EL (cell line): Measurements from ENCODE around the gene ZNF644.
"Not testable (repeated sequence)": the region's sequence is repeated elsewhere in the genome, so short reads cannot be mapped to it uniquely, and the experiment has no call there.

ENCODE experiments used
- DNase-seq: peaks from one replicate; pipeline ENCODE4 v3.0.0-alpha.2; 2016

ZNF644 gene

DNA sequence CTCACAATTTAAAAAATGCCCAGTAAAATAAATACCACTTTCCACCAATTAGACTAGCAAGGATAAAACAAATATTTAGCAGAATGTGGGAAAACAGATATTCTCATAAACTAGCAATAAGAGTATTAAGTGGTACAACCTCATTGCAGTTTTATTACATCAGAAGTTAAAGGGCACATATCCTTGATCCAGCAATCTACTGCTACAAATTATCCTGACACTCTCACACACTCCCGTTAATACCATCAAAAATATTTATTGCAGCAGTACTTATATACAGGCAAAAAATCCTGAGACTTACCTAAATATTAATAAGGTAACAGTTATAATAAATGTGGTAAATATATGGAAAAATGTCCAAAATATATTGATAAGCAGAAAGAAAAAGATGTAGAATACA, 44.3 kb downstream of the ZNF644 start:
- DNase-seq: no peak

DNA sequence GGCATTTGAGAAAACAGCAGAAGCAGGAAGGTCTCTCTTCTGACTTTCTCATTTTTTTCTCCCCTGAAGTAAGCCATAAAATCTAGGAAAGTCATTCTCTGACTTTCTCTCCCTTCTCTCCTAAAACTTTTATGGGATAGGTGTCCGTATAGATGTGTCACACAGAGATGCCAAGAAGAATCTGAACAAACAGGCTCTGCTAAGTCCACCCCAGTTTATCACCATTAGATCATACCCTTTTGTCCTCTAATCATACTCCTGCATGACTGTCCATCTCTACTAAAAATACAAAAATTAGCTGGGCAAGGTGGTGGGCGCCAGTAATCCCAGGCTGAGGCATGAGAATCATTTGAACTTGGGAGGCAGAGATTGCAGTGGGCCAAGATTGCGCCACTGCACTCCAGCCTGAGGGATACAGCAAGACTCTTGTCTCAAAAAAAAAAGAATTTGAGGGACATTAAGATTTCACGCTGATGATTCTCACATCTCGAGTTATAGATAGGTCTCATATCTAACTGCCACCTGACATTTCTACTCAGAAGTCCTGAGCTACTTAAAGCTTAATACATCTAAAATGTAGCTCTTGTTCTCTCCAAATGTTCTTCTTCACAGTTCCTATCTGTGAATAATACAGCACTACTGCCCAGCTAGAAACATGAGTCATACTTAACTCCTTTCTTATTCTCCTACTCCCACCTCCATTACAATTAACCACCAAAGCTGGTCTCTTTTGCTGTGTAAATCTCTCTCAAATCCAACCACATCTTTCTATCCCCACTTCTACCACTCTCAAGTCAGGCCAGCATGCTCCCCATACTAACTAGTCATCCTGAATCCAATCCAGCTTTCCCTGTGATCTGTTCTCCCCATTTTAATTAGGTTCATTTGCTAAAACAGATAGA, 47.7 kb downstream of the ZNF644 start:
- DNase-seq: peak; percentile 51

DNA sequence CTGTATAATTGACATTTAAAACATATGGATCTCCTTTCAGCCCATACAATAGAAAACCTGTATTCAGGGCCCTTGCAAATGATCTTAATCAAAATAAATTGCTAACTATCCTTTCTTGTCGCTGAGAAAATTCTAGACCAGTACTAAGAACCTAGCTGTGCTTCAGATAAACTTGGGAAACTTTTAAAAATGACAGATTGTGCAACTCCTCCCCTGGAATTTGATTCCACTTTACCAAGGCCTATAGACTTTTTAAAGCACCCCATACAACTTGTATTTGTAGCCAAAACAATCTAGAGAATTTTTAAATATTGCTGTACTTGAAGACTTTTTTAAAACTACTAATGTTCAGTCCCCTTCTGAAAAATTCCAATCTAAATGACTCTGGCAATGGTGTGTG, 51.6 kb downstream of the ZNF644 start:
- DNase-seq: no peak

DNA sequence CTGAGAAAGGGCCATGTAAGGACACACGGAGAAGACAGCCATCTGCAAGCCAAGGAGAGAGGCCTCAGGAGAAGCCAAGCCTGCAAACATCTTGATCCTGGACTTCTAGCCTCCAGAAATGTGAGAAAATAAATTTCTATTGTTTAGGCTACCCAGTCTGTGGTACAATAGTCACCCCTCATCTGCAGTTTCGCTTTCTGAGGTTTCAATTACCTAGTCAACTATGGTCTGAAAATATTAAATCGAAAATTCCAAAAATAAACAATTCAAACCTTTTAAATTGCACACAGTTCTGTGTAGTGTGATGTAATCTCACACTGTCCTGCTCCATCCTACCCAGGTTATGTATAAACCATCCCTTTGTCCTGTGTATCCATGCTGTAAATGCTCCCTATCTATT, 52.6 kb downstream of the ZNF644 start:
- DNase-seq: no peak

DNA sequence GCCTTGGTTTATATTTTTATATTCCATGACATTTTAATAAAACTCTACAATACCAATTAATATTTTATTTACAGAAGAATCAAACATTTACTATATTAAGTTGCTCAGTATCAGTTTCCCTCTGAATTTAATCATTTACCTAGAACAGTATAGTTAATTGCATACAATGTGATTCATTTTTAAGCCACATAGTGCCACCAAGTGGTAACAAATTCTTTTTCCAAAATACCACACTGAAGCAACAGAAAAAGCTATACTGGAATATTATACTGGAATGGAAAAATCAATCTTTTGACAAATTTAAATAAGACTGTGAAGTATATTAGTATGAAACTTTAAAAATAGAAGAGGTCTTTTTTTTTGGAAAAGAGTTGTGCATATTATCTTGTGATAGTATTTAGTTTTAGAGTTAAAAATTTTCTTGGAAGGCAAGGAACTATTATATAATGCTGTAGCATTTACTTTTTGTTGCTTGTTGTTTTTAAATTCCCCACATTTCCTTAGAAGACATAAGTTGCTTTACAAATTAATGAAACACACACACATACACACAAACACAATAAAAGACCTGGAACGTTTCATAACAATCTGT, 57.3 kb downstream of the ZNF644 start:
- DNase-seq: peak; percentile 11

DNA sequence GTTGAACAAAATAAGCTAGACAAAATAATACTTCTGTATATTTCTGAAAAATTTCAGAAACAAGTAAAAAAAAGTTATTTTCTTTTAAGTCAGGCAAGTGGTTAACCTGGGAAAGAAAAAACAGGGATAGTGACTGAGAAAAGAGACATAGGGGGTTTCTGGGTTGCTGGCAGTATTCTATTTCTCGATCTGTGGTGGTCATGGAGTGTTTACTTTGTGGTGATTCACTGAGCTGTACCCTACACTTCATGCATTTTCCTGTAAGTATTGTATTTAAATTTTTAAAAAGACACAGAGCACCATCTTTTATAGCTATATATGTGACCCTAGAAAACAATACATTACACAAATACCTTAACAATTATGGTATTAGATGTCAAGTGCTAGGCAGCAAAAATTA, 58.2 kb downstream of the ZNF644 start:
- no peak for DNase-seq

DNA sequence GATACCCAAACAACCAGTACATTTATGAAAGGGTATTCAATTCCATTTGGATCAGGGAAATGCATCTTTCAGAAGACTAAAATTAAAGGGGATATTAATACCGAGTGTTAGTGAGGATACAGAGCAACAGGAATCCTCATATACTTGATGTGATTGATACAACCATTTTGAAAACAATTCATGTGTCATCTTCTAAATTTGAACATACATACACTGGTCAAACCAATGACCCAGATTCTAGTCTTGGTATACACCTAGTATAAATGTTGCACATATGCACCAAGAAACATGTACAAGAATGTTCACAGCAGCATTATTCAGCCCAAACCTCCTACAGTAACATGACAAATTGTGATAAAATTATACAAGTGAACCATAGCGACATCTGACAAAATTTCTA, 58.6 kb downstream of the ZNF644 start:
- no peak for DNase-seq

DNA sequence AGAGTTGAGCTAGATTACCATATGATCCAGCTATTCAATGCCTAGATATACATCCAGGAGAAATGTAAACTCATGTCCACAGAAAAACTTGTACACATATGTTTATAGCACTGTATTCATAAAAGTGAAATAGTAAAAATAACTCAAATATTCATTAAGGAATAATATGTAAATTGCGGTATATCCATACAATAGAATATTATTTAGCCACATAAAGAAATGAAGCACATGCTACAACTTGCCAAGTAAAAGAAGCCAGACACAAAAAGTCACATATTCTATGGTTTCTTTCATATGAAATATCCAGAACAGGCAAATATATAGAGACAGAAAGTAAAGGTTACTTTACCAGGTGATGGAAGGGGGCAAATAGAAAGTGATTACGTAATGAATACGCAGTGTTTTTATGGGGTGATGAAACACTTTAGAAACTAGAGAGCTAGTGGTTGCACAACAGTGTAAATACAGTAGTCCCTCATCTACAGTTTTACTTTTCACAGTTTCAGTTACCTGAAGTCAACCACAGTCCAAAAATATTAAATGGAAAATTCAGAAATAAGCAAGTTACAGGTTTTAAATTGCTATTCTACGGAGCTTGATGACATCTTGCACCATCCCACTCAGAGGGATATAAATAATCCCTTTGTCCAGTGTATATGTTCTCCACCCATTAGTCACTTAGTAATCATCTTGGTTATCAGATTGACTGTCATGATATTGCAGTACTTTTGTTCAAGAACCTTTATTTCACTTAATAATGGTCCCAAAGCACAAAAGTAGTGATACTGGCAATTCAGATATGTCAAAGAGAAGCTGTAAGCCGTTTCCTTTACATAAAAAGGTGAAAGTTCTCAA, 62.3 kb downstream of the ZNF644 start:
- DNase-seq: peak; percentile 15

DNA sequence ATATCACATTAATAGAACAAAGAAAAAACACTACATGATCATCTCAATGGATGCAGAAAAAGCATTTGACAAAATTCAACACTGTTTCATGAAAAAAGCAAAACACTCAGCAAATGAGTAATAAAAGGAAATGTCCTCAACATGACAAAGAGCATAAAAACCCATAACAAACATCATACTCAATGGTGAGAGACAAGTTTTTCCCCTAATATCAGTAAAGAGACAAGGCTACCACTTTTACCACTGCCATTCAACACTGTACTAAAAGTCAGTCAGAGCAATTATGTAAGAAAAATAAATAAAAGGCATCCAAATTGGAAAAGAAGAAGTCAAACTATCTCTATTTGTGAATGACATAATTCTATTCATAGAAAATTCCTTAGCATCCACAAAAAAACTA, 64.3 kb downstream of the ZNF644 start:
- DNase-seq: no peak

DNA sequence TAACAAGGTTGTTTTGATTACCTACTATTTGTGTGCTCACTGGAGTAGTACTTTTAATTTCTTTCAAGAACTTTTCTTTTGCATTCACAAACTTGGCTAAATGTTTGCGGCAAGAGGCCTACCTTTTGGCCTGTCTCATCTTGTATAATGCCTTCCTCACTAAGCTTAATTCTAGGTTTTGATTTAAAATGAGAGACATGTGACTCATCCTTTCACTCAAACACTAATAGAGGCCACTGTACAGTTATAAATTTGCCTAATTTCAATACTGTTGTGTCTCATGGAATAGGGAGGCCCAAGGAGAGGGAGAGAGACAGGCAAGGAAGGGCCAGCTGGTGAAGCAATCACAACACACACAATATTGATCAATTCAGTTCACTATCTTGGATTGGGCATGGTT, 66.1 kb downstream of the ZNF644 start:
- DNase-seq: no peak

DNA sequence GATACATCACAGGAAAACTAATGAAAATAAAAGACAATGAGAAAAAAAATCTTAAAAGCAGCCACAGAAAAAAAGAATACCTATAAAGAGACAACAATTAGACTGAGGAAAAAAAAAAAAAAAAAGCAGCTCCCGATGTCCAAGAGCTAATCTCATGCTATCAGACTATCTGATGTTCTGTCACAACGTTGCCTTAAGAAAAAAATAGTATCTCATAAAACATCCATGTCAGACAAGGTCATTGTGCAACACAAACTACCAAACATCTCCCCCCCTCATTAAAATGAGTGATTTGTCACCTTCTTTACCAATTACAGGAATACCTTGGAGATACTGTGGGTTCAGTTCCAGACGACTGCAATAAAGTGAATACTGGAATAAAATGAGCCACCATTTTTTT, 68.9 kb downstream of the ZNF644 start:
- no peak for DNase-seq

DNA sequence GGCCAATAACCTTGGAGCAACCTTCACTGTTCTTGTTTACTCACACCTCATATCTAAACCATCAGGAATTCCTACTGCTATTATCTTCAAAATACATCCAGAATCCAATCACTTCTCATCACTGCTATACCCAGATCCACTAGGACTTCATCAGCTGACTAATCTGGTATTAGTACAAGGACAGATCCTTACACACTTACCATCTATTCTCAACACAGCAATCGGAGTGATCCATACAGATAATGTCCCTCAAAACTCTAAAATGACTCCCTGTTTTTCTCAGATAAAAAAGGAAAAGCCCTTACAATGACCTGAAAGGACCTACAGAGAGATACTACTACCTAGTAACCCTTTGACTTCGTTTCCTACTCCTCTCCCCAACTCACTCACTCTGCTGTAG, 70.8 kb downstream of the ZNF644 start:
- DNase-seq: no peak

DNA sequence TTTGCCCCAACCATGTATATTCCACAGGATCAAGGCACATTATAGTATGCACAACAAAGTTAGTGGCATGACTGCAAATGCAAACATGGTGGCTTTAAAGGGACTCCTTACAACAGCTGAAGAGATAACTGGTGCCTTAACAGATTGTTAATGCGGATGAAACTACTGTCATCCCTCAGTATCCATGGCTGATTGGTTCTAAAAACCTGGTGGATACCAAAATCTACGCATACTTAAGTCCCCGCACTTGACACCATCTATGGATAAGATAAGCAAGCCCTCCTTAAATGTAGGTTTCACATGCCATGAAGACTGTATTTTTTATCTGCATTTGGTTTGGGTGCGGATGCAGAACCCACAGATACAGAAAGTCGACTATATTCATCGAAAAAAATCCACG, 73.5 kb downstream of the ZNF644 start:
- DNase-seq: no peak

DNA sequence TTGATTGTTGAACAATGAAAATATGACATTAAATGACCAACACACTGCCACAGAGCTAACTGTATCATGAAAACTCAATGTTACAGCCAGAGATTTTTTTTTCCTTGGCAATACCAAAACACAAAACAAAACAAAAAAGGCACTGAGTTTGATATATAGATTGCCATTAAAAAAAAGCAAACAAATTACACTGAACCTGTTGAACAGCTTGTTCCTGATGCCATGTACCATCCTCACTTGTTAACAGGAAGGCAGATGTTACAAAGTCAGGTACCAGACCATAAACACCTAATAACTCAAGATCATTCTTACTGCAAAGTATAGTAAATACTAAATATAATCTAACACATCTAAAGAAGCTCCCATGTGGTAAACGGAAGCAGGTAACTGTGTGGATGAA, 75.2 kb downstream of the ZNF644 start:
- DNase-seq: no peak

DNA sequence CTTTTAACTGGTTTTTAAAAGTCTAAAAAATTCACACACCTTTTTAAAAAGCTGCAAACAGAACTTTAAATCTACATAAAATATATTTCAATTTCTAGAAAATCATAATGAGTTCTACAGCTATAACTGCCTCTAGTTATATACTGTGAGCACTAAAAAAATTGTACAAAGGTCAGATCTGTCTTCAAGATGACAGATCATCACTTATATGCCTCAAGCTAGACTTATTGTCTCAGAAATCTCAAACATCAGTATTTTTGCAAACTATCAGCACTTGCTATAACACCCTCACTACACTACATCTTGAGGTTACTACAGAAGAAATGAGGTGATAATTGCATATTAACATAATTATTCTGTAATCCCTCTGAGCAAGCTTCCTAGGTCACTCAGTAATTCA, 76.5 kb downstream of the ZNF644 start:
- no peak for DNase-seq

DNA sequence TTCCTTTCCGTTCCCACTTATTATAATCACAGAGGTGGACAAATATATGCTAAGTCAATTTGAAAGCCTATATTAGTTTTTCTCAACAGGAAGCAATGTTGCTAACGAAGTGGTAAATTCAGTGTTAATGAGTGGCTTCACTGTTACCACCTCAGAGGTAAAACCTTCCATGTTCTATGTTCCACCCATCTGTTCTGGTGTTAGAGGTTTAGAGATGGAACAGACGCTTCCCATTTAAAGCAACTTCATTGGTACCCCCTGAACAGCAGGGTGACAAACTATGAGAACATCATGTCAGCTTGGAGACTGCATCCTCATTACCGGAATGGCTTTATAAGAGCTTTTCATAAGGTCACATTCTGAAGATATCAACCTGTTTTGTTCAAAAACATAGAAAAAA, 77.9 kb downstream of the ZNF644 start:
- DNase-seq: no peak

DNA sequence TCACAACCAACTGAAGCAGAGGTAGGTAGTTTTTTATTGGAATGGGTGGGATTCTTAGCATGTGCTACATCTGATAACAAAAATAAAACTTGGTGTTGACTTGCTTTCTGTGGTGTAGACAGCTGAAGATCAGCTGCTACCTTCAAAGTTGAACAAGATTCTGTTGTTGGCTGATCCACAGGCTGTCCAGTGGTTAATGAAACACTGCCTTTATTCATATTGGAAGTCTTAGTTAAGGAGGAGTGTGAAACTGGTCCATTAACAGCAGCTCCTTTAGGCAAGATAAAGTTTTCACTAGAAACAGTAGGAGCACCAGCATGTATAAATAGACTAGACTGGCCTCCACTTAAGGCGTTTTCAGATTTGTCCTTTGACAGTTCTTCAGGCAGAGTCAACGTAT, 81.1 kb downstream of the ZNF644 start:
- DNase-seq: no peak

DNA sequence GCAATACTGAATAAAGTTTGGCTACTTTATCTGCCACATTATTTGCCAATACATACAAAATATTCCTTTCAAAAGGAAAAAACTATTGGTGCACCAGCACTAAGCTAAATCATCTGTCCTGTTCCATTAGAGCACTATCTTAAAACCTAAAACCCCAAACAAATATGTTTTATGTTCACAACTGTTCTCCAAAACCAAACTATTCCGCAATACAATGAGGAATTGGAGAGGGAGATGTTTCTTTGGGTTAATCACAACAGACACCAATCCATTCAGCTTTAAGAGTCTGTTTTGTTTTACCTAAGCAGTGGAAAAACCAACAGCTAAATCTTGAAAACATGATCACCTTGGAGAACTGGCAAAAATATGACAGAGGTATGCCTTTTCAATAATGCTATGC, 85.1 kb downstream of the ZNF644 start:
- DNase-seq: no peak

DNA sequence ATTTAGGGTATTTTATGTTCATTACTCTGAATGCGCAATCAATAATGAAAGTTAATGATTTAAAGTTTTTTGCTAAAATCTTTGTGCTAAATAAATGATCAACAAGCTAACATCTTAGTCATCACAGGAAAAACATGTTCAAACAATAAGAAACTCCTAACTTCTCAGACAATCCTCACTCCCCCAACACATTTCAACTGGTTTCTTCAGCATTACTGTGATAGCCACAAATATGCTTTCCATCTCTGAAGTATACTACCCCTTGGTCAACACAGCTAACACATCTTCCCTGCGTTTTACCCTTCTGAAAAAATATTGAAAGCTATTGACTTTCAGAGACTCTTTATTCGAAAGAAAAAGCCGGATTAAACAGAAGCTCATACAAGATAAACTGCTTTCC, 85.8 kb downstream of the ZNF644 start:
- no peak for DNase-seq

DNA sequence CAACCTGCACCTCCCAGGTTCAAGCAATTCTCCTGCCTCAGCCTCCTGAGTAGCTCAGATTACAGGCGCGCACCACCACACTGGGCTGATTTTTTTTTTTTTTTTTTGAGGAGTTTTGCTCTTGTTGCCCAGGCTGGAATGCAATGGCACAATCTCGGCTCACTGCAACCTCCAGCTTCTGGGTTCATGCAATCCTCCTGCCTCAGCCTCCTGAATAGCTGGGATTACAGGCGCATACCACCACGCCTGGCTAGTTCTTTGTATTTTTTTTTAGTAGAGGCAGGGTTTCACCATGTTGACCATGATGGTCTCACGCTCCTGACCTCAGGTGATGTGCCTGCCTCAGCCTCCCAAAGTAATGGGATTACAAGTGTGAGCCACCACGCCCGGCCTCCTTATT, 93.6 kb downstream of the ZNF644 start:
- DNase-seq: not testable (repeated sequence)

DNA sequence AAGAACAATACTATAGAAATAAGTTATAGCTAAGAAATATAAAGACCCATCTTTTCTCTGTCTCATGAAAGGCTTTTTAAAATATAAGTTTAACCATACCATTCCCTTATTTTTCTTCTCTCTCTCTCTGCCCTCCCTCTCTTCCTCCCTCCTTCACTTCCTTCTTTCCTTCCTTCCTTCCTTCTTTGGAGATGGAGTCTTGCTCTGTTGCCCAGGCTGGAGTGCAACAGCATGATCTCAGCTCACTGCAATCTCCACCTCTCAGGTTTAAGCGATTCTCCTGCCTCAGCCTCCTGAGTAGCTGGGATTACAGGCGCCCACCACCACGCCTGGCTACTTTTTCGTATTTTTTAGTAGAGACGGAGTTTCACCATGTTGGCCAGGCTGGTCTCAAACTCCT, 94.2 kb downstream of the ZNF644 start:
- DNase-seq: not testable (repeated sequence)

DNA sequence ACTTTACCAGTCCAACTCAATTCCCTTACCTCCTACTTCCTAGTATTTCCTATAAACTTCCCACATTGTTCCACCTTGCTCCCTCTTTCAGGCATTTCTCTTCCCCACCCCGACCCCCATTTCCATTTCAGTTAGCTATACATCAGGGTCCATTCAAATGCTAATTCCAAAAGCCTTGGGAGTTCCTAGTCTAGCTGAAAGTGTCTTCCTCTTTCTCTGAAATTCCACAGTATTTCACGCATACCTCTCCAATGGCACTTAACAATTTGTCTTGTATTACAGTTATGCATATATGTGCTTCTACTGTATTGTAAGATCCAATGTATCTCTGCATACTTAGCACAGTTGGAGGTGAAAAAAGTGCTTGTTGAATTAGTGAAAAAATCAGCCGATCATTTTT, 94.9 kb downstream of the ZNF644 start:
- no peak for DNase-seq

DNA sequence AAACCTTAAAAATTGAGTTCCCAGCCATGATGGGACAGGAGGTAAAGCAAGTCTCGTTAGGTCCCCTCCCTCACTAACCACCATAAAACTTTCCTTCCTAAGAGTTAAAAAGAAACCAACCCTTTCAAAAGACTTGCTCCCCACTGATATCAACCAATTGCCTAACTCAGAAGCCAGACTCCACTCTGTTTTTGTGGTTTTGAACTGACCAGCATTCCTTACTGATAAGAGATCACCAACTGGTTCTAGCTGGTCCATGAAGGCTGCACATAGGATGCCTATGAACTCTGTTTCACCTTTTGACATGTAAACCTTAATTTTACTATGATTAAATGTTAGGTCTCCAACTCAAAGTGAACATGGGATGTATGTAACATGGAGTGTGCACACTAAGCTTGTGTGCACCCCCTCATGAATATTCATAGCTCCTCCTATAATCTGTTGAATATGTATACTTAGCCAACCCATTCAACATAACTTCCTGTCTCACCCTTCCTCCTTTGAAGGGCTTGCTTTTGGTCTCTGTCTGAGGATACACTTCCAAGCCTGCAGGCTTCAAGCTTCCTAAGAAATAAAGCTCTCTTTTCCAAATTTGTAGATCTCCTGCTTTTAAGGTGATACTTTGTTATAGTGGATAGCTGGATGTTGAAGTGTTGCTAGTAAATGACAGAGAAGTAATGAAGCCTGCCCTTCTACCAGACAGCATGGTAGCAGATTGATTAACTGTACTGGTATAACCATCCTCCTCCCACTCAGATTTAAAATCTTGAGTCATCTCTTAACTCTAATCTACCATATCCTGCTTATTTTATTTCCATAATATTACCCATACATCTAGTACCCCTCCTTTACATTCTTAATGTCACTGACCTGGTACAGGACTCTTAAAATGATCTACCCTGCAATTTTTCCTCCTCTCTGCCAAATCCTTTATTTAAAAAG, 95.6 kb downstream of the ZNF644 start:
- DNase-seq: peak; percentile 73
